ENCODE data around the gene DHRS12.

- TF ChIP-seq CTCF (IDR thresholded peaks at IDR 0.05) (no peak), E2F1 (CRISPR knock-in tag; IDR thresholded peaks at IDR 0.05) (no peak), NR2C2 (CRISPR knock-in tag; IDR thresholded peaks at IDR 0.05) (no peak), NFYB (CRISPR knock-in tag; conservative IDR thresholded peaks at IDR 0.05; ENCODE audit: low read depth) (no peak), USF2 (CRISPR knock-in tag; IDR thresholded peaks at IDR 0.05) (no peak)
Observed at GRCh38 chr13:51777921-51778320, 26.0 kb downstream of the DHRS12 start.

Measured in WTC11 (cell line).